Neuronal stem cell (in vitro differentiated cells): Measurements from ENCODE around the gene PDIA2.
A peak's percentile ranks its signal among the peaks of the same experiment; 100 is the strongest.

Source experiments
- DNase-seq: peaks from one replicate; pipeline ENCODE4 v3.0.0-alpha.2; 2013; ENCODE audit warnings: low spot score
- H2AFZ ChIP-seq: one replicate; pipeline ENCODE4 v1.6.1; 2013; ENCODE audit warnings: mild to moderate bottlenecking, low read length, inconsistent platforms
- H2AK5ac ChIP-seq: 2 replicates; pipeline ENCODE4 v1.6.1; 2013; ENCODE audit warnings: low read depth, mild to moderate bottlenecking, inconsistent platforms, low read length, moderate library complexity, mixed read lengths
- H2BK120ac ChIP-seq: 2 replicates; pipeline ENCODE4 v1.6.1; 2013; ENCODE audit warnings: low read depth, mild to moderate bottlenecking, inconsistent platforms, low read length, moderate library complexity, mixed read lengths
- H2BK12ac ChIP-seq: one replicate; pipeline ENCODE4 v1.6.1; 2013; ENCODE audit warnings: low read length, inconsistent platforms
- H2BK15ac ChIP-seq: 2 replicates; pipeline ENCODE4 v1.6.1; 2013; ENCODE audit warnings: mild to moderate bottlenecking, low read length, inconsistent platforms, mixed read lengths
- H2BK5ac ChIP-seq: one replicate; pipeline ENCODE4 v1.6.1; 2013; ENCODE audit warnings: inconsistent platforms, mild to moderate bottlenecking, low read length, moderate library complexity
- H3K14ac ChIP-seq: one replicate; pipeline ENCODE4 v1.6.1; 2013; ENCODE audit warnings: low read length, inconsistent platforms
- H3K18ac ChIP-seq: 2 replicates; pipeline ENCODE4 v1.6.1; 2013; ENCODE audit warnings: low read length, inconsistent platforms
- H3K23ac ChIP-seq: 2 replicates; pipeline ENCODE4 v1.6.1; 2013; ENCODE audit warnings: low read depth, mild to moderate bottlenecking, mixed read lengths, low read length, inconsistent platforms; ENCODE audit not compliant: poor library complexity
- H3K27ac ChIP-seq: replicated peaks from 3 replicates; pipeline ENCODE4 v1.5.1; 2013; ENCODE audit warnings: low read length, inconsistent platforms
- H3K27me3 ChIP-seq, 3 experiments: 2 replicates each; pipeline ENCODE4 v1.6.1; 2013; ENCODE audit warnings: low read length in 3 of 3, mild to moderate bottlenecking in 2 of 3, inconsistent platforms in 1 of 3, low read depth in 1 of 3, mixed read lengths in 1 of 3, moderate library complexity in 1 of 3; ENCODE audit not compliant: control insufficient read depth in 3 of 3, insufficient read depth in 3 of 3
- H3K36me3 ChIP-seq, 2 donors: replicated peaks in 1 of 2; 2 replicates each; pipeline ENCODE4 v1.6.1; 2013; ENCODE audit warnings: low read length in 2 of 2; ENCODE audit not compliant: control insufficient read depth in 2 of 2, insufficient read depth in 2 of 2
- H3K4ac ChIP-seq: 2 replicates; pipeline ENCODE4 v1.6.1; 2013; ENCODE audit warnings: inconsistent platforms, mild to moderate bottlenecking, low read length, moderate library complexity
- H3K4me1 ChIP-seq, 2 donors: 1 replicate in 1 of 2; 2 replicates in 1 of 2; pipeline ENCODE4 v1.6.1; 2013; ENCODE audit warnings: low read length in 2 of 2, low read depth in 1 of 2; ENCODE audit not compliant: control insufficient read depth in 2 of 2, insufficient read depth in 1 of 2
- H3K4me2 ChIP-seq: one replicate; pipeline ENCODE4 v1.6.1; 2013; ENCODE audit warnings: mild to moderate bottlenecking, low read length, inconsistent platforms; ENCODE audit not compliant: insufficient read depth, poor library complexity, severe bottlenecking
- H3K4me3 ChIP-seq, 2 donors: 2 replicates each; pipeline ENCODE4 v1.5.1; 2013; ENCODE audit warnings: low read length in 2 of 2, mild to moderate bottlenecking in 2 of 2, inconsistent platforms in 1 of 2, moderate library complexity in 1 of 2
- H3K79me1 ChIP-seq: one replicate; pipeline ENCODE4 v1.6.1; 2013; ENCODE audit warnings: low read depth, mild to moderate bottlenecking, inconsistent platforms, low read length, moderate library complexity
- H3K9ac ChIP-seq: one replicate; pipeline ENCODE4 v1.6.1; 2013; ENCODE audit warnings: mild to moderate bottlenecking, low read depth, low read length, inconsistent platforms; ENCODE audit not compliant: poor library complexity
- H3K9me3 ChIP-seq, 2 donors: replicated peaks in 1 of 2; 2 replicates each; pipeline versions ENCODE3 to v1.6.1; 2013; ENCODE audit warnings: low read length in 2 of 2, mild to moderate bottlenecking in 2 of 2, inconsistent platforms in 1 of 2, low read depth in 1 of 2, mixed read lengths in 1 of 2, moderate library complexity in 1 of 2; ENCODE audit not compliant: control insufficient read depth in 2 of 2, insufficient read depth in 1 of 2
- H4K8ac ChIP-seq: one replicate; pipeline ENCODE4 v1.6.1; 2013; ENCODE audit warnings: low read depth, mild to moderate bottlenecking, inconsistent platforms, low read length, moderate library complexity
- H4K91ac ChIP-seq: one replicate; pipeline ENCODE4 v1.6.1; 2013; ENCODE audit warnings: low read length, low read depth, mild to moderate bottlenecking, inconsistent platforms; ENCODE audit not compliant: poor library complexity
- WGBS, 2 donors: extraction: QIAGEN DNeasy Blood & Tissue Kit; methylation state at CpG; one replicate each; pipeline ENCODE4 v1.1.7; 2013; ENCODE audit warnings: missing lambda C conversion rate in 2 of 2, mixed read lengths in 1 of 2; ENCODE audit not compliant: insufficient read length in 2 of 2, insufficient replicate concordance in 1 of 2; ENCODE audit errors: extremely low coverage in 2 of 2; 5-methylcytosine and 5-hydroxymethylcytosine counted together

The PDIA2 gene

GRCh38 chr16:318628-319027, 35.7 kb downstream of the PDIA2 start:
- H3K4ac ChIP-seq = no peak overlapping the region
- H2BK15ac ChIP-seq = no peak overlapping the region
- H3K14ac ChIP-seq = peak overlapping the region; percentile 97
- H3K79me1 ChIP-seq = peaks cover 25% of the 10 kb centered on the region
- H2BK5ac ChIP-seq = no peak overlapping the region
- no peak overlapping the region for H2BK12ac ChIP-seq
- no peak overlapping the region for H2BK120ac ChIP-seq
- H3K27me3 ChIP-seq = no peaks in the 10 kb centered on the region
- peaks cover 0 to 8% of the 10 kb centered on the region in 2 donors for H3K4me1 ChIP-seq
- H3K4me2 ChIP-seq = no peak overlapping the region
- H3K23ac ChIP-seq = no peak overlapping the region
- no peaks in the 10 kb centered on the region for H3K9me3 ChIP-seq
- H4K91ac ChIP-seq = no peak overlapping the region
- no peak overlapping the region for H2AFZ ChIP-seq
- no peak overlapping the region for H2AK5ac ChIP-seq
- no peak overlapping the region for H4K8ac ChIP-seq
- peaks cover 11 to 47% of the 10 kb centered on the region in 2 donors for H3K36me3 ChIP-seq
- no peak overlapping the region for H3K4me3 ChIP-seq
- H3K9ac ChIP-seq = peak overlapping the region; percentile 82
- H3K18ac ChIP-seq = peak overlapping the region; percentile 60
- no peak overlapping the region for H3K27ac ChIP-seq
- peak; percentile 14 for DNase-seq
- no CpG with 5 or more reads among the region's 22 CpGs for WGBS, 2 donors

GRCh38 chr16:320206-320605, 37.2 kb downstream of the PDIA2 start:
- Histone ChIP-seq H3K14ac (no peak overlapping the region), H3K27me3 (no peaks in the 10 kb centered on the region), H3K27ac (no peak overlapping the region), H3K9me3 (no peaks in the 10 kb centered on the region), H3K4ac (no peak overlapping the region), H3K9ac (no peak overlapping the region), H2BK5ac (no peak overlapping the region), H2BK12ac (no peak overlapping the region), H4K8ac (no peak overlapping the region), H4K91ac (no peak overlapping the region), H3K79me1 (peaks cover 27% of the 10 kb centered on the region), H3K36me3 (peaks cover 4 to 31% of the 10 kb centered on the region in 2 donors), H2AK5ac (no peak overlapping the region), H3K23ac (no peak overlapping the region), H3K18ac (no peak overlapping the region), H3K4me1 (peaks cover 0 to 10% of the 10 kb centered on the region in 2 donors), H3K4me2 (no peak overlapping the region), H2BK120ac (no peak overlapping the region), H2BK15ac (no peak overlapping the region), H3K4me3 (no peak overlapping the region), H2AFZ (no peak overlapping the region)
- no peak for DNase-seq
- no CpG with 5 or more reads among the region's 5 CpGs for WGBS, 2 donors

GRCh38 chr16:321532-321931, 38.6 kb downstream of the PDIA2 start:
- Histone ChIP-seq H3K18ac (no peak overlapping the region), H3K4me2 (no peak overlapping the region), H3K9me3 (no peaks in the 10 kb centered on the region), H3K27me3 (no peaks in the 10 kb centered on the region), H3K4me1 (peaks cover 0 to 10% of the 10 kb centered on the region in 2 donors), H4K91ac (no peak overlapping the region), H3K27ac (no peak overlapping the region), H2AK5ac (no peak overlapping the region), H4K8ac (no peak overlapping the region), H2AFZ (no peak overlapping the region), H3K23ac (no peak overlapping the region), H2BK12ac (no peak overlapping the region), H3K36me3 (peaks cover 4 to 30% of the 10 kb centered on the region in 2 donors), H3K14ac (no peak overlapping the region), H2BK120ac (no peak overlapping the region), H2BK5ac (no peak overlapping the region), H3K4ac (no peak overlapping the region), H3K9ac (no peak overlapping the region), H3K4me3 (no peak overlapping the region), H3K79me1 (peaks cover 29% of the 10 kb centered on the region), H2BK15ac (no peak overlapping the region)
- WGBS, 2 donors = no CpG with 5 or more reads among the region's 9 CpGs
- DNase-seq = no peak

- no peak overlapping the region for H3K4me2 ChIP-seq
- no peak overlapping the region for H4K8ac ChIP-seq
- H3K36me3 ChIP-seq = peaks cover 4 to 28% of the 10 kb centered on the region in 2 donors
- peak overlapping the region; percentile 31 for H3K4ac ChIP-seq
- peak overlapping the region; percentile 61 for H2AK5ac ChIP-seq
- WGBS, 2 donors = no CpG with 5 or more reads among the region's 13 CpGs
- peak overlapping the region; percentile 57 for H3K9ac ChIP-seq
- H2BK12ac ChIP-seq = no peak overlapping the region
- no peak overlapping the region for H2BK15ac ChIP-seq
- no peak overlapping the region for H2BK120ac ChIP-seq
- no peak overlapping the region for H2AFZ ChIP-seq
- H3K27ac ChIP-seq = no peak overlapping the region
- no peak overlapping the region for H3K4me3 ChIP-seq
- peaks cover 6 to 10% of the 10 kb centered on the region in 2 donors for H3K4me1 ChIP-seq
- H3K27me3 ChIP-seq = no peaks in the 10 kb centered on the region
- H3K9me3 ChIP-seq = no peaks in the 10 kb centered on the region
- peak overlapping the region; percentile 53 for H3K23ac ChIP-seq
- no peak overlapping the region for H4K91ac ChIP-seq
- H3K14ac ChIP-seq = peak overlapping the region; percentile 89
- no peak overlapping the region for H3K18ac ChIP-seq
- no peak overlapping the region for H2BK5ac ChIP-seq
- DNase-seq = no peak
- H3K79me1 ChIP-seq = peaks cover 23% of the 10 kb centered on the region
These were observed 39.6 kb downstream of the PDIA2 start for GRCh38 chr16:322476-323143.
